Smooth muscle cell (in vitro differentiated cells): ENCODE results near the gene NFATC3. TPM values are rescaled to one million over a fixed set of nuclear protein-coding genes. Genes with fewer than 3 reads are reported as not detected.
A peak's percentile ranks its signal among the peaks of the same experiment; 100 is the strongest.

ENCODE experiments used
- DNase-seq: peaks from one replicate; lab custom pipeline; 2025; ENCODE audit not compliant: unreplicated experiment; lab: John Stamatoyannopoulos, UW
- H2AFZ ChIP-seq: fragments of 200-600 bp; sonication (generic); 2 replicates; pipeline ENCODE4 v1.6.0; 2016; ENCODE audit warnings: antibody characterized with exemption, low read depth, mild to moderate bottlenecking
- H3F3A ChIP-seq: fragments of 200-600 bp; sonication (generic); 2 replicates; pipeline ENCODE4 v1.6.0; 2017; ENCODE audit warnings: antibody characterized with exemption, low read depth
- H3K27ac ChIP-seq: fragments of 200-600 bp; sonication (generic); 2 replicates; pipeline ENCODE4 v1.5.1; 2016; ENCODE audit warnings: low read depth, mild to moderate bottlenecking
- H3K27me3 ChIP-seq: fragments of 200-600 bp; sonication (generic); 2 replicates; pipeline ENCODE4 v1.6.1; 2016; ENCODE audit warnings: low read depth, mild to moderate bottlenecking
- H3K36me3 ChIP-seq: fragments of 200-600 bp; sonication (generic); 2 replicates; pipeline ENCODE4 v1.5.1; 2016; ENCODE audit warnings: low read depth
- H3K4me1 ChIP-seq: fragments of 200-600 bp; sonication (generic); 2 replicates; pipeline ENCODE4 v1.5.1; 2016; ENCODE audit warnings: low read depth
- H3K4me2 ChIP-seq: fragments of 200-600 bp; sonication (generic); 2 replicates; pipeline ENCODE4 v1.6.0; 2016; ENCODE audit warnings: mild to moderate bottlenecking
- H3K4me3 ChIP-seq: fragments of 200-600 bp; sonication (generic); 2 replicates; pipeline ENCODE4 v1.5.1; 2016; ENCODE audit warnings: mild to moderate bottlenecking
- H3K79me2 ChIP-seq: fragments of 200-600 bp; sonication (generic); 2 replicates; pipeline ENCODE4 v1.6.0; 2016; ENCODE audit warnings: low read depth, mild to moderate bottlenecking
- H3K9ac ChIP-seq: fragments of 200-600 bp; sonication (generic); 2 replicates; pipeline ENCODE4 v1.6.0; 2016; ENCODE audit warnings: low read depth
- H3K9me3 ChIP-seq: fragments of 200-600 bp; sonication (generic); replicated peaks from 2 replicates; pipeline ENCODE4 v1.5.1; 2016; ENCODE audit warnings: low read depth
- H4K20me1 ChIP-seq: fragments of 200-600 bp; sonication (generic); 2 replicates; pipeline ENCODE4 v1.6.0; 2016; ENCODE audit warnings: low read depth
- CTCF ChIP-seq: fragments of 200-600 bp; sonication (generic); IDR thresholded peaks from 2 replicates; pipeline ENCODE4 v1.5.1; 2017; ENCODE audit warnings: borderline replicate concordance, mild to moderate bottlenecking, antibody characterized with exemption; ENCODE audit not compliant: insufficient read depth, poor library complexity, severe bottlenecking
- WGBS: methylation state at CpG from one replicate; pipeline ENCODE4 v1.1.7; 2016; ENCODE audit warnings: low lambda C conversion rate; 5-methylcytosine and 5-hydroxymethylcytosine counted together
- polyA plus RNA-seq: library from polyadenylated mRNA; unstranded; fragments of >200 nt; fragmentation: Nextera tagmentation; extraction: Ambion mirVana; gene quantifications from 2 replicates; pipeline ENCODE4 v1.2.1, GENCODE V29; 2016
- total RNA-seq: library from RNA; depleted of rRNA; stranded (reverse); fragments of >200 nt; gene quantifications from 2 replicates; pipeline ENCODE4 v1.2.3, GENCODE V29; 2014

The NFATC3 gene
- total and polyA plus RNA-seq, 2 experiments from 2014 or later: 14.7 to 30.2 TPM

- Histone ChIP-seq H3K27me3 (no peaks in the 10 kb centered on the region), H2AFZ (no peak overlapping the region), H3K79me2 (no peaks in the 10 kb centered on the region), H3K4me3 (peak overlapping the region; percentile 86), H3F3A (no peaks in the 10 kb centered on the region), H3K27ac (no peak overlapping the region), H3K9ac (no peak overlapping the region), H4K20me1 (no peaks in the 10 kb centered on the region), H3K4me2 (peak overlapping the region; percentile 92), H3K9me3 (no peaks in the 10 kb centered on the region), H3K36me3 (no peaks in the 10 kb centered on the region), H3K4me1 (peaks cover 4% of the 10 kb centered on the region)
- no peak for DNase-seq
- TF ChIP-seq CTCF: no peak
- 83% methylated on average over 7 of the region's 7 CpGs for WGBS
Measured at GRCh38 chr16:68246121-68246520, 161.0 kb downstream of the NFATC3 start.

- H4K20me1 ChIP-seq: no peaks in the 10 kb centered on the region
- 94% methylated on average over 5 of the region's 5 CpGs for WGBS
- H3K4me1 ChIP-seq: peaks cover 4% of the 10 kb centered on the region
- H3F3A ChIP-seq: no peaks in the 10 kb centered on the region
- no peak for TF ChIP-seq CTCF
- DNase-seq: no peak
- H3K79me2 ChIP-seq: no peaks in the 10 kb centered on the region
- H3K36me3 ChIP-seq: no peaks in the 10 kb centered on the region
- no peak overlapping the region for H3K4me2 ChIP-seq
- no peaks in the 10 kb centered on the region for H3K9me3 ChIP-seq
- H3K27ac ChIP-seq: no peak overlapping the region
- no peaks in the 10 kb centered on the region for H3K27me3 ChIP-seq
- no peak overlapping the region for H3K9ac ChIP-seq
- H2AFZ ChIP-seq: no peak overlapping the region
- no peak overlapping the region for H3K4me3 ChIP-seq
Measured at GRCh38 chr16:68246666-68247065, 161.5 kb downstream of the NFATC3 start.

- Histone ChIP-seq H3F3A (no peaks in the 10 kb centered on the region), H4K20me1 (no peaks in the 10 kb centered on the region), H3K79me2 (no peaks in the 10 kb centered on the region), H3K4me3 (no peak overlapping the region), H3K4me2 (no peak overlapping the region), H2AFZ (no peak overlapping the region), H3K9me3 (no peaks in the 10 kb centered on the region), H3K27ac (no peak overlapping the region), H3K27me3 (no peaks in the 10 kb centered on the region), H3K4me1 (peaks cover 4% of the 10 kb centered on the region), H3K9ac (no peak overlapping the region), H3K36me3 (no peaks in the 10 kb centered on the region)
- 97% methylated on average over 4 of the region's 4 CpGs for WGBS
- TF ChIP-seq CTCF: no peak
- no peak for DNase-seq
Measured at GRCh38 chr16:68247400-68247799, 162.2 kb downstream of the NFATC3 start.

- H3K9ac ChIP-seq: no peak overlapping the region
- H3K79me2 ChIP-seq: no peaks in the 10 kb centered on the region
- H3K27me3 ChIP-seq: no peaks in the 10 kb centered on the region
- no peak for DNase-seq
- no peak overlapping the region for H3K4me2 ChIP-seq
- no peak overlapping the region for H3K4me3 ChIP-seq
- H4K20me1 ChIP-seq: no peaks in the 10 kb centered on the region
- no peak overlapping the region for H3K27ac ChIP-seq
- no peak overlapping the region for H2AFZ ChIP-seq
- H3K9me3 ChIP-seq: no peaks in the 10 kb centered on the region
- H3K36me3 ChIP-seq: no peaks in the 10 kb centered on the region
- TF ChIP-seq CTCF: no peak
- no peaks in the 10 kb centered on the region for H3F3A ChIP-seq
- H3K4me1 ChIP-seq: peaks cover 4% of the 10 kb centered on the region
- 95% methylated on average over 4 of the region's 4 CpGs for WGBS
Measured at GRCh38 chr16:68247932-68248331, 162.8 kb downstream of the NFATC3 start.
